A673 (cell line): ENCODE measurements around the gene PGBD5. TPM values are rescaled to one million over a fixed set of nuclear protein-coding genes. Genes with fewer than 3 reads are reported as not detected.

ENCODE experiments used
- BruUV-seq: library from RNA; stranded (reverse); fragments of 400-500 nt; replicated peaks from 2 replicates; lab custom pipeline; 2021; lab: Mats Ljungman, UMichigan
- CTCF ChIA-PET: fragments of 300-600 bp; sonication (Branson Sonifier 250); formaldehyde crosslinking; loops from one replicate; lab custom pipeline; 2022; ENCODE audit warnings: antibody characterized with exemption; lab: Charles Lee
- POLR2A ChIA-PET: fragments of 300-600 bp; sonication (Branson Sonifier 250); formaldehyde crosslinking; loops from one replicate; lab custom pipeline; 2022; ENCODE audit warnings: antibody characterized with exemption; ENCODE audit not compliant: low non-redundant PET; lab: Charles Lee
- DNase-seq: peaks from one replicate; pipeline ENCODE4 v3.0.0-alpha.2; 2015; ENCODE audit warnings: low spot score
- H3K27ac ChIP-seq: fragments of 200-600 bp; sonication (generic); 2 replicates; pipeline ENCODE4 v1.5.1; 2016; ENCODE audit warnings: mixed run types, low read depth, mild to moderate bottlenecking, mixed read lengths, antibody characterized with exemption, low read length; ENCODE audit not compliant: poor library complexity, severe bottlenecking
- H3K27me3 ChIP-seq: fragments of 200-600 bp; sonication (generic); replicated peaks from 2 replicates; pipeline ENCODE4 v1.6.1; 2017; ENCODE audit warnings: mixed run types, low read depth, mild to moderate bottlenecking, mixed read lengths, antibody characterized with exemption, low read length; ENCODE audit not compliant: insufficient read depth, poor library complexity
- H3K36me3 ChIP-seq: fragments of 200-600 bp; sonication (generic); 2 replicates; pipeline ENCODE4 v1.6.1; 2016; ENCODE audit warnings: mixed run types, mild to moderate bottlenecking, mixed read lengths, antibody characterized with exemption, low read length; ENCODE audit not compliant: insufficient read depth, poor library complexity, severe bottlenecking
- H3K4me1 ChIP-seq: fragments of 200-600 bp; sonication (generic); 2 replicates; pipeline ENCODE4 v1.6.1; 2017; ENCODE audit warnings: mixed run types, mild to moderate bottlenecking, mixed read lengths, antibody characterized with exemption, low read length; ENCODE audit not compliant: insufficient read depth, poor library complexity, severe bottlenecking
- H3K4me3 ChIP-seq: fragments of 200-600 bp; sonication (generic); 2 replicates; pipeline ENCODE4 v1.5.1; 2016; ENCODE audit warnings: low read depth, mixed run types, mild to moderate bottlenecking, mixed read lengths, low read length; ENCODE audit not compliant: poor library complexity, severe bottlenecking
- H3K9me3 ChIP-seq: fragments of 200-600 bp; sonication (generic); 2 replicates; pipeline ENCODE4 v1.6.1; 2016; ENCODE audit warnings: mixed run types, low read depth, mild to moderate bottlenecking, mixed read lengths, antibody characterized with exemption, low read length; ENCODE audit not compliant: poor library complexity, severe bottlenecking
- EZH2 ChIP-seq: fragments of 200-600 bp; sonication (generic); IDR thresholded peaks from 2 replicates; pipeline ENCODE4 v1.6.1; 2017; ENCODE audit warnings: borderline replicate concordance, low read depth, mild to moderate bottlenecking, mixed read lengths, antibody characterized with exemption, low read length; ENCODE audit not compliant: poor library complexity, severe bottlenecking
- intact Hi-C: fragments of 100-400 bp; cut with micrococcal nuclease; formaldehyde crosslinking; loops from one replicate; pipeline ENCODE4 v1.10.0; 2022; ENCODE audit not compliant: unreplicated experiment
- total RNA-seq: library from RNA; stranded (reverse); gene quantifications from 2 replicates; pipeline ENCODE4 v1.2.3, GENCODE V29; 2021
- TF ChIP-seq, protein P1 (sequence below): fragments of 300-800, 200-600 bp; sonication (generic); conservative IDR thresholded peaks from 2 replicates; pipeline ENCODE4 v1.5.1; 2017; ENCODE audit warnings: low read depth, mild to moderate bottlenecking, antibody characterized with exemption, low read length, moderate library complexity, mixed read lengths

PGBD5 gene
- total RNA-seq, 1 experiment from 2014 or later: 0.52 TPM

DNA sequence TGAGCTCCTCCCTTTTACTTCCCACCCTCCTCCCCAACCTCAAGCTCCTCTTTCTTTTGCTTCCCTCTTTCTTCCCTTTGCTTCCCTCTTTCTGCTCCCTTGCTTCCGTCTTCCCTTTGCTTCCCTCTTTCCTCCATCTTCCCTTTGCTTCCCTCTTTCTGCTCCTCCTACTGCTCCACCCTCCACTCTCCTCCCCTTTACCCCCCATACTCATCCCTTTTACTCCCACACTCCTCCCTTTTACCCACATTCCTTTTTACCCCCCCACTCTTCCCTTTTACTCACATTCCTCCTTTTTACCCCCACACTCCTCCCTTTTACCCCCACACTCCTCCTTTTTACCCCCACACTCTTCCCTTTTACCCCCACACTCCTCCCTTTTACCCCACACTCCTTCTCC lies 30.2 kb downstream of the PGBD5 start:
- CTCF ChIA-PET: no interaction called here
- Histone ChIP-seq H3K36me3 (no peaks in the 10 kb centered on the region), H3K27me3 (no peaks in the 10 kb centered on the region), H3K9me3 (no peaks in the 10 kb centered on the region), H3K4me1 (no peaks in the 10 kb centered on the region), H3K27ac (no peak overlapping the region), H3K4me3 (no peak overlapping the region)
- POLR2A ChIA-PET: no interaction called here
- TF ChIP-seq EZH2: no peak
- TF ChIP-seq, protein P1, sequence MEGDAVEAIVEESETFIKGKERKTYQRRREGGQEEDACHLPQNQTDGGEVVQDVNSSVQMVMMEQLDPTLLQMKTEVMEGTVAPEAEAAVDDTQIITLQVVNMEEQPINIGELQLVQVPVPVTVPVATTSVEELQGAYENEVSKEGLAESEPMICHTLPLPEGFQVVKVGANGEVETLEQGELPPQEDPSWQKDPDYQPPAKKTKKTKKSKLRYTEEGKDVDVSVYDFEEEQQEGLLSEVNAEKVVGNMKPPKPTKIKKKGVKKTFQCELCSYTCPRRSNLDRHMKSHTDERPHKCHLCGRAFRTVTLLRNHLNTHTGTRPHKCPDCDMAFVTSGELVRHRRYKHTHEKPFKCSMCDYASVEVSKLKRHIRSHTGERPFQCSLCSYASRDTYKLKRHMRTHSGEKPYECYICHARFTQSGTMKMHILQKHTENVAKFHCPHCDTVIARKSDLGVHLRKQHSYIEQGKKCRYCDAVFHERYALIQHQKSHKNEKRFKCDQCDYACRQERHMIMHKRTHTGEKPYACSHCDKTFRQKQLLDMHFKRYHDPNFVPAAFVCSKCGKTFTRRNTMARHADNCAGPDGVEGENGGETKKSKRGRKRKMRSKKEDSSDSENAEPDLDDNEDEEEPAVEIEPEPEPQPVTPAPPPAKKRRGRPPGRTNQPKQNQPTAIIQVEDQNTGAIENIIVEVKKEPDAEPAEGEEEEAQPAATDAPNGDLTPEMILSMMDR: no peak
- no peak for DNase-seq
- intact Hi-C loops: no loop called here
- no TSS peak for BruUV-seq

DNA sequence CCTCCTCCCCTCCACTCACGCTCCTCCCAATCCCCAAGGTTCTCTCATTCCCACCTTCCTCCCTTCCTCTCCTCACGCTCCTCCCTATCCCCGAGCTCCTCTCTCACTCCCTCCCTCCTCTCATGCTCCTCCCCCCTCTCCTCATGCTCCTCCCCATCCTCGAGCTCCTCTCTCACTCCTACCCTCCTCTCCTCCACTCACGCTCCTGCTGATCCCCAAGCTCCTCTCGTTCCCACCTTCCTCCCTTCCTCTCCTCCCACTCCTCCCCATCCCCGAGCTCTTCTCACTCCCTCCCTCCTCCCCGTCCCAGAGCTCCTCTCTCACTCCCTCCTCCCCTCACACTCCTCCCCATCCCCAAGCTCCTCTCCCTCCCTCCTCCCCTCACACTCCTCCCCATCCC lies 31.4 kb downstream of the PGBD5 start:
- no TSS peak for BruUV-seq
- H3K4me3 ChIP-seq: no peak overlapping the region
- TF ChIP-seq, protein P1: no peak
- TF ChIP-seq EZH2: no peak
- H3K27ac ChIP-seq: no peak overlapping the region
- H3K36me3 ChIP-seq: no peaks in the 10 kb centered on the region
- no peaks in the 10 kb centered on the region for H3K4me1 ChIP-seq
- intact Hi-C loops: no loop called here
- POLR2A ChIA-PET: no interaction called here
- CTCF ChIA-PET: interaction anchor here (0.6 kb wide), 1 partner anchor 834 kb away, joined by 6 read pairs; no protein-coding TSS in a partner anchor
- no peaks in the 10 kb centered on the region for H3K9me3 ChIP-seq
- DNase-seq: no peak
- H3K27me3 ChIP-seq: no peaks in the 10 kb centered on the region

DNA sequence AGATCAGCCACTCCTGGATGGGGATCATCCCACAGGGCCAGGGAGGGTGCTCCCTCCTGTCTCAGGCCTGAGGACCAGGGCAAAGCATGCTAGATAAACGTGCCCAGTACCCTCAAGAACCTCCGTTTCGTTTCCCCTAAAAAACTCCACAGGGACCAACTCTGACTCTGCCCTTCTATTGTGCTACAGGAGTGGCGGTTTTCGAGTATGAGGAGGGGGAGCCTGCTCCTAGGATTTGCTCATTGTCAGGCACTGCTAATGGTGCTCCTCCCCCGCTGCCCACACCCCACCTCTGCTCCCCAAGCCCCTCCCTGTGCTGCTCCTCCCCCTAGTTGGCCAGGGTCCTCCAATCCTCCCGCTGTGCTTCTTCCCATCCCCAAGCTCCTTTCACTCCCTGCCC lies 32.0 kb downstream of the PGBD5 start:
- DNase-seq: no peak
- CTCF ChIA-PET: no interaction called here
- intact Hi-C loops: no loop called here
- BruUV-seq: no TSS peak
- no peaks in the 10 kb centered on the region for H3K4me1 ChIP-seq
- POLR2A ChIA-PET: no interaction called here
- H3K27me3 ChIP-seq: no peaks in the 10 kb centered on the region
- no peak overlapping the region for H3K4me3 ChIP-seq
- H3K27ac ChIP-seq: no peak overlapping the region
- no peaks in the 10 kb centered on the region for H3K36me3 ChIP-seq
- no peaks in the 10 kb centered on the region for H3K9me3 ChIP-seq
- TF ChIP-seq, protein P1: no peak
- no peak for TF ChIP-seq EZH2
